A549 (cell line): ENCODE measurements around the gene ATAT1. TPM values are rescaled to one million over a fixed set of nuclear protein-coding genes. Genes with fewer than 3 reads are reported as not detected.

Experiments used
- ATAC-seq, 2 experiments: fragments of 200-7000 bp in 1 of 2; fragments of >200 bp in 1 of 2; cut with Nextera tagmentation in 1 of 2; cut with Tn5 transposase in 1 of 2; 3 replicates each; pipeline versions ENCODE4 v1.8.0 to v1.9.1; 2018 to 2020; ENCODE audit warnings: mild to moderate bottlenecking in 1 of 2, moderate library complexity in 1 of 2
- CTCF ChIA-PET: fragments of 300-600 bp; sonication (Branson Sonifier 250); formaldehyde crosslinking; extraction: SDS; loops from one replicate; lab custom pipeline; 2021; ENCODE audit warnings: antibody characterized with exemption, inconsistent platforms; lab: Yijun Ruan, JAX
- POLR2A ChIA-PET: fragments of 350-600 bp; formaldehyde crosslinking; extraction: SDS; loops from one replicate; lab custom pipeline; 2021; ENCODE audit warnings: antibody characterized with exemption, inconsistent platforms; lab: Yijun Ruan, JAX
- DNase-seq, 2 experiments: peaks; one replicate each; pipeline versions ENCODE4 v3.0.0 to v3.0.0-alpha.2; 2011 to 2016; ENCODE audit warnings: low read depth in 1 of 2, low spot score in 1 of 2
- FAIRE-seq: peaks from 2 replicates; lab custom pipeline; 2011; peaks lifted over from hg19 to GRCh38; lab: Jason Lieb, UNC
- H3K27ac ChIP-seq, 2 experiments: fragments of >200 bp; sonication (Bioruptor Twin); formaldehyde crosslinking; 3 replicates each; pipeline ENCODE4 v1.5.1; 2016 to 2017
- H3K4me1 ChIP-seq: fragments of >200 bp; sonication (Bioruptor Twin); formaldehyde crosslinking; 3 replicates; pipeline ENCODE4 v1.6.1; 2016
- H3K4me2 ChIP-seq: fragments of >200 bp; sonication (Bioruptor Twin); formaldehyde crosslinking; 3 replicates; pipeline ENCODE4 v1.6.1; 2016
- H3K4me3 ChIP-seq: fragments of >200 bp; sonication (Bioruptor Twin); formaldehyde crosslinking; 3 replicates; pipeline ENCODE4 v1.5.1; 2016
- H3K9me3 ChIP-seq: fragments of >200 bp; sonication (Bioruptor Twin); formaldehyde crosslinking; 3 replicates; pipeline ENCODE4 v1.6.1; 2016
- ATOH8 ChIP-seq: fragments of 250-450 bp; sonication (Bioruptor Pico); IDR thresholded peaks from 2 replicates; pipeline ENCODE4 v1.5.0; 2020; ENCODE audit warnings: low read depth, mild to moderate bottlenecking, moderate library complexity
- BHLHE40 ChIP-seq: IDR thresholded peaks from 2 replicates; pipeline ENCODE4 v1.6.1; 2012; ENCODE audit warnings: low read depth, low read length, inconsistent platforms
- CHD2 ChIP-seq: fragments of 150-350 bp; IDR thresholded peaks from 2 replicates; pipeline ENCODE4 v1.6.1; 2014; ENCODE audit warnings: low read length; ENCODE audit not compliant: partially characterized antibody
- ELK1 ChIP-seq: fragments of 150-350 bp; IDR thresholded peaks from 2 replicates; pipeline ENCODE4 v1.6.1; 2014; ENCODE audit warnings: low read depth, mild to moderate bottlenecking, low read length
- HDAC2 ChIP-seq: fragments of 200-600 bp; sonication (generic); IDR thresholded peaks from 2 replicates; pipeline ENCODE4 v1.6.1; 2016
- HMGXB4 ChIP-seq: fragments of 250-450 bp; sonication (Bioruptor Pico); IDR thresholded peaks from 2 replicates; pipeline ENCODE4 v1.5.0; 2021; ENCODE audit warnings: mild to moderate bottlenecking, moderate library complexity, borderline replicate concordance
- HOXA7 ChIP-seq: fragments of 250-450 bp; sonication (Bioruptor Pico); IDR thresholded peaks from 2 replicates; pipeline ENCODE4 v1.5.0; 2020; ENCODE audit warnings: mild to moderate bottlenecking, moderate library complexity
- JUNB ChIP-seq: fragments of >200 bp; sonication (Bioruptor Twin); formaldehyde crosslinking; IDR thresholded peaks from 2 replicates; pipeline ENCODE4 v1.6.1; 2016
- KDM1A ChIP-seq: fragments of 200-600 bp; sonication (generic); IDR thresholded peaks from 2 replicates; pipeline ENCODE4 v1.6.1; 2016; ENCODE audit warnings: low read depth, mild to moderate bottlenecking
- MAZ ChIP-seq: fragments of 150-350 bp; IDR thresholded peaks from 2 replicates; pipeline ENCODE4 v1.6.1; 2014; ENCODE audit warnings: antibody characterized with exemption, low read depth, low read length, borderline replicate concordance
- NFE2L2 ChIP-seq: fragments of 150-350 bp; conservative IDR thresholded peaks from 2 replicates; pipeline ENCODE4 v1.6.1; 2014; ENCODE audit warnings: low read length
- NPAS2 ChIP-seq: fragments of 250-450 bp; sonication (Bioruptor Pico); IDR thresholded peaks from 2 replicates; pipeline ENCODE4 v1.8.0; 2022; ENCODE audit warnings: mild to moderate bottlenecking, moderate library complexity, borderline replicate concordance
- POLR2AphosphoS2 ChIP-seq: conservative IDR thresholded peaks from 2 replicates; pipeline ENCODE4 v1.6.1; 2012; ENCODE audit warnings: low read length, improper control_type of control experiment, inconsistent platforms
- REST ChIP-seq: fragments of 200-600 bp; sonication (generic); IDR thresholded peaks from 2 replicates; pipeline ENCODE4 v1.6.1; 2016; ENCODE audit warnings: antibody characterized with exemption, mild to moderate bottlenecking, moderate library complexity
- RFX5 ChIP-seq: fragments of 450-650 bp; IDR thresholded peaks from 2 replicates; pipeline ENCODE4 v1.7.1; 2014; ENCODE audit warnings: antibody characterized with exemption, mild to moderate bottlenecking, moderate library complexity
- ZC3H11A ChIP-seq: fragments of 450-650 bp; IDR thresholded peaks from 2 replicates; pipeline ENCODE4 v1.6.1; 2014; ENCODE audit warnings: antibody characterized with exemption, mild to moderate bottlenecking
- ZNF302 ChIP-seq: fragments of 250-450 bp; sonication (Bioruptor Pico); IDR thresholded peaks from 2 replicates; pipeline ENCODE4 v1.9.0; 2021; ENCODE audit warnings: inconsistent platforms, mild to moderate bottlenecking, moderate library complexity
- WGBS: methylation state at CpG from one replicate; pipeline ENCODE4 v1.1.6; 2017; ENCODE audit errors: missing lambda C conversion rate; 5-methylcytosine and 5-hydroxymethylcytosine counted together
- polyA plus RNA-seq, 4 experiments: library from polyadenylated mRNA; depleted of rRNA in 3 of 4; stranded (reverse); fragments of >200 nt; fragmentation: RNase III in 1 of 4; extraction: RNeasy Plus Mini Kit Qiagen cat#74134 plus additional on column Dnase treatment in 1 of 4; gene quantifications; 2 replicates in 3 of 4; 3 replicates in 1 of 4; pipeline ENCODE4 v1.2.3, GENCODE V29; 2011 to 2017

The ATAT1 gene
- polyA plus RNA-seq, 2 of the 4 experiments (the other 2 are of a cell fraction), result 7.4 to 8.6 TPM

GRCh38 chr6:30583921-30584320 lies 42.8 kb upstream of the ATAT1 start:
- CTCF ChIA-PET, result interaction anchor here (1.4 to 2.5 kb wide), 2 partner anchors 13 to 102 kb away, joined by 6 to 10 read pairs; no protein-coding TSS in a partner anchor
- DNase-seq (no peak), ATAC-seq (no peak; a peak in 1 of 6 replicates), FAIRE-seq (no peak)
- 94% methylated on average over 5 of the region's 5 CpGs for WGBS
- no peak for TF ChIP-seq HMGXB4 (CRISPR knock-in tag)
- TF ChIP-seq HOXA7 (CRISPR knock-in tag), result no peak
- POLR2A ChIA-PET, result no interaction called here
- Histone ChIP-seq H3K27ac (no peak overlapping the region), H3K4me2 (no peak overlapping the region), H3K4me1 (no peaks in the 10 kb centered on the region), H3K9me3 (no peaks in the 10 kb centered on the region), H3K4me3 (no peak overlapping the region)

- Histone ChIP-seq H3K9me3 (no peaks in the 10 kb centered on the region), H3K4me1 (peaks cover 9% of the 10 kb centered on the region; the same call in 2 of the 3 replicates), H3K27ac (no peak overlapping the region), H3K4me2 (no peak overlapping the region), H3K4me3 (no peak overlapping the region)
- ChIA-PET POLR2A (interaction anchor here (1.1 kb wide), 1 partner anchor 19 kb away, joined by 4 read pairs; the partner anchor contains the start of gene ABCF1), CTCF (interaction anchor here (0.6 to 1.7 kb wide), 7 partner anchors 10 to 480 kb away, joined by 3 to 11 read pairs (median 3); no protein-coding TSS in a partner anchor)
- WGBS, result 100% methylated on average over 11 of the region's 15 CpGs
- ATAC-seq (no peak), FAIRE-seq (no peak), DNase-seq (no peak)
- TF ChIP-seq NFE2L2 (no peak), KDM1A (no peak), ATOH8 (CRISPR knock-in tag) (no peak), CHD2 (no peak), POLR2AphosphoS2 (no peak), ZC3H11A (no peak), JUNB (no peak), MAZ (no peak), HOXA7 (CRISPR knock-in tag) (no peak), RFX5 (no peak), HDAC2 (no peak), HMGXB4 (CRISPR knock-in tag) (no peak), ELK1 (no peak), NPAS2 (CRISPR knock-in tag) (no peak), BHLHE40 (no peak), ZNF302 (CRISPR knock-in tag) (no peak), REST (no peak)
Observed at GRCh38 chr6:30589754-30590358, 36.8 kb upstream of the ATAT1 start.
